Suprapubic skin (tissue), 3 donors: ENCODE measurements around the gene CADPS.

Experiments
- CTCF ChIP-seq, 2 donors: fragments of 200-600 bp in 1 of 2; fragments of 450-650 bp in 1 of 2; sonication (generic) in 1 of 2; IDR thresholded peaks; one replicate each; pipeline ENCODE4 v1.5.1; 2016 to 2019; ENCODE audit warnings: antibody characterized with exemption in 2 of 2, mild to moderate bottlenecking in 1 of 2, moderate library complexity in 1 of 2
- POLR2A ChIP-seq, 2 donors: fragments of 450-650 bp; IDR thresholded peaks; one replicate each; pipeline ENCODE4 v1.6.1; 2017; ENCODE audit warnings: antibody characterized with exemption in 2 of 2, mild to moderate bottlenecking in 2 of 2, moderate library complexity in 2 of 2

GRCh38 chr3:62586356-62586755 lies 288.9 kb downstream of the CADPS start:
- TF ChIP-seq POLR2A (IDR thresholded peaks at IDR 0.05) (no peak), CTCF (IDR thresholded peaks at IDR 0.05) (no peak)
